GM12865 (cell line): ENCODE data around the gene ARGLU1.

ENCODE experiments used
- DNase-seq: peaks from one replicate; pipeline ENCODE4 v3.0.0; 2010; ENCODE audit warnings: low read depth
- H3K4me3 ChIP-seq: 2 replicates; pipeline ENCODE4 v1.5.1; 2011; ENCODE audit warnings: mild to moderate bottlenecking, low read depth, low read length, control low read depth
- CTCF ChIP-seq: IDR thresholded peaks from 2 replicates; pipeline ENCODE4 v1.5.1; 2011; ENCODE audit warnings: low read length, control low read depth, low read depth, inconsistent platforms; ENCODE audit not compliant: insufficient read depth; ENCODE audit errors: missing control alignments

Gene ARGLU1

GRCh38 chr13:106596275-106596937, 28.5 kb upstream of the ARGLU1 start:
- DNase-seq: no peak
- TF ChIP-seq CTCF: no peak
- H3K4me3 ChIP-seq: no peak overlapping the region

DNA sequence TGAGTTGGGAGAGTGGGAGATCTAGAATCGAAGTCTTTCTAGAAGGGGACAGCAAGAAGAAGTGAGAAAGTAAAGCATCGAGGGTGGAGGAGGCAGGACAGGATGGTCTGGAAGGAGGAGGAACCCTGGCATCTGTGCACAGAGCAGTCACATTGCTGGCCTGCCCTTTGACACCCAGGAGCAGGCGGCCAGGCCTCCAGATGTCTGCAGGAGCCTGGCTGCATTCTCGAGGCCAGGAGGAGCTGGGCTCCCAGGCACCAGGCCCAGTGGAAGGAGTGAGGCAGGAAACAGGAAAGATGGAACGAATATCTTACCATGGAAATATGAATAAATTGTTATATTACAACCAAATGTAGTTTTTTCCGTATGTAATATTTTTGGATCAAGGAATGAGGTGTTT, 27.7 kb upstream of the ARGLU1 start:
- no peak for DNase-seq
- no peak overlapping the region for H3K4me3 ChIP-seq
- TF ChIP-seq CTCF: no peak

DNA sequence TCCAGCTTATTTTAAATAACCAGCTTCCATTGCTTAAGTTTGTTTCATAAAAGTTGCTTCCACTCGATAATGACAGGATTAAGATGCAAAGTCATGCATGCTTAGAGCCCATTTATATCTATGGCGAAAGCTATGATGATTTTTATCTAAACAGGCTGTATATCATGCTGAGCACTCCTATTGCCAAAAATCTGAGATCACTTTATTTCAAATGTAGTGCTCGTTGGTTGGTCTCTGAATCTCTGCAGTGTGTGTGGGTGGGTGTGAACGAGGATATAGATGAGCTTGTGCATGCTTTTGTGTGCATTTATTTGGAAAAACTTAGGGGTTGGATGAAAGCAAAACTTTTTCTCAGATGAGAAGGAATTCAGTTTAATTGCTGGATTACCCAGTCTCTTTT, 27.0 kb upstream of the ARGLU1 start:
- DNase-seq: no peak
- no peak for TF ChIP-seq CTCF
- no peak overlapping the region for H3K4me3 ChIP-seq

DNA sequence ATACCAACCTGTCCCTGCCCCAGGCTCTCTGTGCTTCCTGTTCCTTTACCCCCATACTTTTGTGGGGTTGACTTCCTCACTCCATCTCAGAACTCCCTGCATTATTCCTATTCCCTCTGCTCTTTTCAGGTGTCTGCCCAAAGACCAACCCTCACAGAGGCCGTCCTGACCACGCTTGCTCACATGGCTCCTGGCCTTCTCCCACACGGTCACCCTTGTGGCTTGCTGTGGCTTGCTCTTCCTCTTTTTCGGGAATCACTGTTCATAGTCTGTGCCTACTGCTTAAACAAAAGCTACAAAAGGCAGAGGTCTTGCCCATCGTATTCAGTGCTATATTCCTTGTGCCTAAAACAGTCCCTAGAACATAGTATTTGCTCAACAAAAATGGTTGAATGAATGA, 25.2 kb upstream of the ARGLU1 start:
- no peak for DNase-seq
- TF ChIP-seq CTCF: no peak
- H3K4me3 ChIP-seq: no peak overlapping the region

GRCh38 chr13:106591299-106591698, 23.4 kb upstream of the ARGLU1 start:
- DNase-seq: no peak
- H3K4me3 ChIP-seq: no peak overlapping the region
- no peak for TF ChIP-seq CTCF

DNA sequence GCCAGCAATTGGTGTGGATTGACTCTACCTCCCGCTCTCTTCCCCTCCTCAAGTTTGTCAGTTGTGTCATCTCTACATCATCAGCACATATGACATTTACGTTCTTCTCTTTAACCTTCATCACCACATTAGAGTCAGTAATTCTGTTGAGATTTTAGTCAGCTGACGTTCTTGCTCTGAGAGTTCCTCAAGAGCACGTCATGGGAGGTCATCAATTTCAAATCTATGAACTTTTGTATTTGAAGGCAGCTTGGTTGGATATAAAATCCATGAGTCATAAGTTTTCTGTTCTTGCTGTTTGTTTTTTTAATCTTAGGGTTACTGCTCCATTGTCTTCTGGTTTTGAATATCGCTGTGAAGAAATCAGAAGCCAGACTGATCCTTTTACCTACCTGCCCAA, 21.8 kb upstream of the ARGLU1 start:
- H3K4me3 ChIP-seq: no peak overlapping the region
- TF ChIP-seq CTCF: no peak
- DNase-seq: no peak

DNA sequence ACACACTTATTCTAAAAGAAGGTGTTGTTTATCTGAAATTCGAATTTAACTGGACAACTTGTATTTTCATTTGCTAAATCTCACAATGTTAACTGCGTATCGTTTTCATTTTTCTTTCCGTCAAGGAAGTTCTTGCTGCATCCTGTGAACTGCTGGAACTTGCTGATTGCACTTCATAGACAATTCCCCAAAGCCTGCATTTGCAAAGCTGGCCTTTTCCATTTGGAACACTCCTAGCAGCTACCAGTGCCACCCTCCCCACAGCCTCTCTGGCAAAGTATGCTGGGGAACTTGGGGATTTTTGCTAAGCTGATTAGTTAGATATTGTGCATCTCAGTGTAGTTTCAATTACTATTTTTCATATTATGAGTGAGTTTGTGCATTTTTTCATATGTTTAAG, 20.4 kb upstream of the ARGLU1 start:
- TF ChIP-seq CTCF: no peak
- no peak overlapping the region for H3K4me3 ChIP-seq
- DNase-seq: no peak
